Glutamatergic neuron (in vitro differentiated cells): Measurements from ENCODE around the gene IL1RAPL2. TPM values are rescaled to one million over a fixed set of nuclear protein-coding genes. Genes with fewer than 3 reads are reported as not detected.

Experiments
- DNase-seq: peaks from one replicate; pipeline ENCODE4 v3.0.0; 2022
- H3K27ac Mint-ChIP-seq: one replicate; pipeline ENCODE4 v1.8.0; 2020; ENCODE audit warnings: mild to moderate bottlenecking, mixed read lengths, inconsistent platforms; ENCODE audit not compliant: unreplicated experiment
- H3K27me3 Mint-ChIP-seq: one replicate; pipeline ENCODE4 v1.8.0; 2020; ENCODE audit warnings: mild to moderate bottlenecking, moderate library complexity, mixed read lengths, inconsistent platforms; ENCODE audit not compliant: unreplicated experiment
- H3K36me3 Mint-ChIP-seq: one replicate; pipeline ENCODE4 v1.8.0; 2020; ENCODE audit warnings: mild to moderate bottlenecking, mixed read lengths, inconsistent platforms; ENCODE audit not compliant: unreplicated experiment
- H3K4me1 Mint-ChIP-seq: one replicate; pipeline ENCODE4 v1.8.0; 2020; ENCODE audit warnings: mild to moderate bottlenecking, low read depth, mixed read lengths, inconsistent platforms; ENCODE audit not compliant: unreplicated experiment
- H3K4me3 Mint-ChIP-seq: one replicate; pipeline ENCODE4 v1.8.0; 2020; ENCODE audit warnings: mild to moderate bottlenecking, mixed read lengths, inconsistent platforms; ENCODE audit not compliant: unreplicated experiment
- H3K9me3 Mint-ChIP-seq: one replicate; pipeline ENCODE4 v1.8.0; 2020; ENCODE audit warnings: mild to moderate bottlenecking, moderate library complexity, mixed read lengths, inconsistent platforms; ENCODE audit not compliant: unreplicated experiment
- CTCF ChIP-seq: fragments of 200-600 bp; sonication (generic); IDR thresholded peaks from one replicate; pipeline ENCODE4 v1.5.0; 2021; ENCODE audit not compliant: partially characterized antibody, unreplicated experiment
- total RNA-seq: library from RNA; stranded (reverse); fragmentation: NEBNext Ultra II Directional; extraction: Animal tissue kit (Norgen Biotek cat#: 25700); gene quantifications from one replicate; pipeline ENCODE4 v1.2.1, GENCODE V29; 2021; ENCODE audit not compliant: unreplicated experiment

Gene IL1RAPL2
- total RNA-seq, 1 donor from 2014 or later, result 0.76 TPM

GRCh38 chrX:104929324-104929723 lies 363.3 kb downstream of the IL1RAPL2 start:
- no peak for TF ChIP-seq CTCF
- no peaks in the 10 kb centered on the region for H3K27me3 Mint-ChIP-seq
- no peak overlapping the region for H3K27ac Mint-ChIP-seq

GRCh38 chrX:104935581-104935980 lies 369.6 kb downstream of the IL1RAPL2 start:
- no peaks in the 10 kb centered on the region for H3K9me3 Mint-ChIP-seq
- no peak for TF ChIP-seq CTCF
- H3K36me3 Mint-ChIP-seq, result no peaks in the 10 kb centered on the region
- H3K4me3 Mint-ChIP-seq, result no peak overlapping the region
- H3K4me1 Mint-ChIP-seq, result no peaks in the 10 kb centered on the region
- DNase-seq, result no peak
- H3K27me3 Mint-ChIP-seq, result peaks cover 1% of the 10 kb centered on the region
- H3K27ac Mint-ChIP-seq, result no peak overlapping the region

More at GRCh38 chrX:104929324-104929723, 363.3 kb downstream of the IL1RAPL2 start:
- H3K36me3 Mint-ChIP-seq, result no peaks in the 10 kb centered on the region
- DNase-seq, result no peak
- H3K4me1 Mint-ChIP-seq, result no peaks in the 10 kb centered on the region
- H3K4me3 Mint-ChIP-seq, result no peak overlapping the region
- no peaks in the 10 kb centered on the region for H3K9me3 Mint-ChIP-seq

- no peak overlapping the region for H3K27ac Mint-ChIP-seq
Observed at GRCh38 chrX:104953251-104953650, 387.3 kb downstream of the IL1RAPL2 start.

GRCh38 chrX:104961926-104962325 lies 395.9 kb downstream of the IL1RAPL2 start:
- H3K36me3 Mint-ChIP-seq, result no peaks in the 10 kb centered on the region
- H3K27me3 Mint-ChIP-seq, result no peaks in the 10 kb centered on the region
- DNase-seq, result no peak
- no peak for TF ChIP-seq CTCF
- no peak overlapping the region for H3K4me3 Mint-ChIP-seq
- no peak overlapping the region for H3K27ac Mint-ChIP-seq
- H3K4me1 Mint-ChIP-seq, result no peaks in the 10 kb centered on the region
- H3K9me3 Mint-ChIP-seq, result no peaks in the 10 kb centered on the region

More at GRCh38 chrX:104953251-104953650, 387.3 kb downstream of the IL1RAPL2 start:
- no peak for TF ChIP-seq CTCF
- no peaks in the 10 kb centered on the region for H3K27me3 Mint-ChIP-seq
- no peak for DNase-seq
- H3K4me1 Mint-ChIP-seq, result no peaks in the 10 kb centered on the region
- H3K9me3 Mint-ChIP-seq, result no peaks in the 10 kb centered on the region
- H3K36me3 Mint-ChIP-seq, result no peaks in the 10 kb centered on the region
- no peak overlapping the region for H3K4me3 Mint-ChIP-seq

GRCh38 chrX:104968241-104968640 lies 402.2 kb downstream of the IL1RAPL2 start:
- H3K27me3 Mint-ChIP-seq, result no peaks in the 10 kb centered on the region
- H3K4me3 Mint-ChIP-seq, result no peak overlapping the region
- no peak overlapping the region for H3K27ac Mint-ChIP-seq
- H3K36me3 Mint-ChIP-seq, result no peaks in the 10 kb centered on the region
- H3K9me3 Mint-ChIP-seq, result no peaks in the 10 kb centered on the region
- no peak for DNase-seq
- TF ChIP-seq CTCF, result no peak
- H3K4me1 Mint-ChIP-seq, result peaks cover 8% of the 10 kb centered on the region
